GM18861 (cell line): Measurements from ENCODE around the gene ITGA2B.
A peak's percentile ranks its signal among the peaks of the same experiment; 100 is the strongest.
"Not testable (repeated sequence)": the region's sequence is repeated elsewhere in the genome, so short reads cannot be mapped to it uniquely, and the experiment has no call there.

ENCODE experiments used
- ATAC-seq: cut with Tn5 transposase; IDR thresholded peaks from one replicate; pipeline ENCODE4 v1.9.1; 2021; ENCODE audit not compliant: unreplicated experiment

Gene ITGA2B

GRCh38 chr17:44333371-44333770, 56.1 kb downstream of the ITGA2B start:
- ATAC-seq = no peak

- no peak for ATAC-seq
These were observed 58.1 kb downstream of the ITGA2B start for GRCh38 chr17:44331249-44331760.

- not testable (repeated sequence) for ATAC-seq
These were observed 59.2 kb downstream of the ITGA2B start for GRCh38 chr17:44330263-44330662.

GRCh38 chr17:44329516-44329915, 59.9 kb downstream of the ITGA2B start:
- not testable (repeated sequence) for ATAC-seq

- no peak for ATAC-seq
These were observed 61.6 kb downstream of the ITGA2B start for GRCh38 chr17:44327715-44328449.

GRCh38 chr17:44326861-44327444, 62.5 kb downstream of the ITGA2B start:
- ATAC-seq = peak; percentile 43

GRCh38 chr17:44324571-44325275, 64.7 kb downstream of the ITGA2B start, which contains the start of gene SLC25A39:
Gene SLC25A39 (minus strand): TSS chr17:44324823. CDS start chr17:44323562, 1,261 bp downstream.
- peak; percentile 69 for ATAC-seq

GRCh38 chr17:44324092-44324570, 65.3 kb downstream of the ITGA2B start:
- no peak for ATAC-seq

- no peak for ATAC-seq
These were observed 65.9 kb downstream of the ITGA2B start for GRCh38 chr17:44323359-44324091.

- no peak for ATAC-seq
These were observed 67.1 kb downstream of the ITGA2B start for GRCh38 chr17:44322236-44322895.
